Measurements from ENCODE around the gene SETD7.
A peak's percentile ranks its signal among the peaks of the same experiment; 100 is the strongest.

Gene SETD7

GRCh38 chr4:139537292-139537691 lies 18.7 kb downstream of the SETD7 start:
- no peak for TF ChIP-seq ZFX (IDR thresholded peaks at IDR 0.05)
- TF ChIP-seq, protein P1, sequence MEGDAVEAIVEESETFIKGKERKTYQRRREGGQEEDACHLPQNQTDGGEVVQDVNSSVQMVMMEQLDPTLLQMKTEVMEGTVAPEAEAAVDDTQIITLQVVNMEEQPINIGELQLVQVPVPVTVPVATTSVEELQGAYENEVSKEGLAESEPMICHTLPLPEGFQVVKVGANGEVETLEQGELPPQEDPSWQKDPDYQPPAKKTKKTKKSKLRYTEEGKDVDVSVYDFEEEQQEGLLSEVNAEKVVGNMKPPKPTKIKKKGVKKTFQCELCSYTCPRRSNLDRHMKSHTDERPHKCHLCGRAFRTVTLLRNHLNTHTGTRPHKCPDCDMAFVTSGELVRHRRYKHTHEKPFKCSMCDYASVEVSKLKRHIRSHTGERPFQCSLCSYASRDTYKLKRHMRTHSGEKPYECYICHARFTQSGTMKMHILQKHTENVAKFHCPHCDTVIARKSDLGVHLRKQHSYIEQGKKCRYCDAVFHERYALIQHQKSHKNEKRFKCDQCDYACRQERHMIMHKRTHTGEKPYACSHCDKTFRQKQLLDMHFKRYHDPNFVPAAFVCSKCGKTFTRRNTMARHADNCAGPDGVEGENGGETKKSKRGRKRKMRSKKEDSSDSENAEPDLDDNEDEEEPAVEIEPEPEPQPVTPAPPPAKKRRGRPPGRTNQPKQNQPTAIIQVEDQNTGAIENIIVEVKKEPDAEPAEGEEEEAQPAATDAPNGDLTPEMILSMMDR (conservative IDR thresholded peaks at IDR 0.05), result no peak
- peak overlapping the region; percentile 95 for H3K27ac ChIP-seq

DNA sequence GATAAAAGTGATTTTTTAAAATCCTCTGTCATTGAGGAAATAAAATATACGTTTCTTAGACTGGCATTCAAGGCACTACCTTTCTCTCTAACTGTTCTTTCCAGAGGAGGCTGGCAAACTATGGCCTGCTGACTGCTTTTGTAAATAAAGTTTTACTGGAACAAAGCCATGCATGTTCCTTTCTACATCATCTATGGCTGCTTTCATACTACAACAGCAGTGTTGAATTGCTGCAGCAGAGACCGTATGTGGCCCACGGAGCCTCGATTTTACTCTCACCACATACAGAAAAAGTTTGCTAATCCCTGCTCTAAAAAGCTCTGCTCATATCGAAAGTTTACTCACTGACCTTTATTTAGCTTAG lies 20.2 kb downstream of the SETD7 start:
- no peak for TF ChIP-seq ZFX (IDR thresholded peaks at IDR 0.05)
- TF ChIP-seq, protein P1 (conservative IDR thresholded peaks at IDR 0.05), result no peak
- H3K27ac ChIP-seq, result peak overlapping the region; percentile 95

DNA sequence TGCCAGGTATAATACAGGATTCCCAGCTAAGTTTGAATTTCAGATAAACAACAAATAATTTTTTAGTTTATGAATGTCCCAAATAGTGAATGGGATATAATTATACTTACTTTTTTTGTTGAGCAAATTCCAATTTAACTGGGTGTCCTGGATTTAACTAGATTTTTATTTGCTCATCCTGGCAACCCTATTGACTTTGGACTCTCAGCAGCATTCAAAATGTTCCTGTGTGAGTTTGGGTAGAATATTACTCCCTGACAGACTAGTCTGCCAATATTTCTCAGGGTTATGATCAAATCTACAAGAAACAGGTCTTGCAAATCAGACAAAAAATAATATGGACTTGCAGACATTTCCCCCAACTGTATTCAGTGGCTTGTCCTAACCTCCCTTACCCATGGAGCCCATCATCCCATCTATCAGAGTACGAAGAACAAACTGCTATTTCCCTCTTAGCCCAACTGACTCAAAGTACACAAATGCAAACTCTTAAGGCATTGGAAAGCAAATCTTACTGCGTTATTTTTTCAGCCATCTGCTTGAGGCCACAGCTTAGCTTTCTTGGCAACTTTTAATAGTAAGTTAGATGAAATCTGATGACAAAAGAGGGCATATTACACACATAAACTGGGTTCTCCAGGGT lies 20.7 kb downstream of the SETD7 start:
- no peak for TF ChIP-seq ZFX (IDR thresholded peaks at IDR 0.05)
- TF ChIP-seq, protein P1 (conservative IDR thresholded peaks at IDR 0.05), result no peak

DNA sequence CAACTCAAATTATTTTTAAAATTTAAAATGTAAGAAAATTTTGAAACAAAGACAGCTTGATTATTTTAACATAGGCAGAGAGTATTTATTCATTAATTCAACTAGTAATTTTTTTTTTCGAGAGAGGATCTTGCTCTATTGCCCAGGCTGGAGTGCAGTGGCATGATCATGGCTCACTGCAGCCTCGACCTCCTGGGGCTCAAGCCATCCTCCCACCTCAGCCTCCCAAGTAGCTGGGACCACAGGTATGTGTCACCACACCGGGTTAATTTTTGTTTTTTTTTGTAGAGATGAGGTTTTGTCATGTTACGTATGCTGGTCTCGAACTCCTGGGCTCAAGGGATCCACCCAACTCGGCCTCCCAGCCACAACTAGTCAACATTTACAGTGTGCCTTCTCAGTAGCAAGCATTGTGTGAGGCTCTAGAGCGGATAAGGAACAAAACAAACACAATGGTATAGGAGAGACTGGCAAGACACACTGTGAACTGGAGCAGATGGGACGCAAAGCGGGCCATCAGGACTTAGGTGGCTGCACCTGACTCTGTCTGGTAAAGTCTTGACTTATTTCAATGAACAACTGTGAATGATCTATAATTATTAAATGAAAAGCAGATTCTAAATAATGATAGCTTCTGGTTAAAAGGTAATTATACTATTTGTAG lies 21.6 kb downstream of the SETD7 start:
- no peak for TF ChIP-seq ZFX (IDR thresholded peaks at IDR 0.05)
- TF ChIP-seq, protein P1 (conservative IDR thresholded peaks at IDR 0.05), result no peak
- H3K27ac ChIP-seq, result peak overlapping the region; percentile 93

More for the DNA sequence above, 20.7 kb downstream of the SETD7 start:
- peak overlapping the region; percentile 95; the same call in 1 of the 2 replicates for H3K27ac ChIP-seq

DNA sequence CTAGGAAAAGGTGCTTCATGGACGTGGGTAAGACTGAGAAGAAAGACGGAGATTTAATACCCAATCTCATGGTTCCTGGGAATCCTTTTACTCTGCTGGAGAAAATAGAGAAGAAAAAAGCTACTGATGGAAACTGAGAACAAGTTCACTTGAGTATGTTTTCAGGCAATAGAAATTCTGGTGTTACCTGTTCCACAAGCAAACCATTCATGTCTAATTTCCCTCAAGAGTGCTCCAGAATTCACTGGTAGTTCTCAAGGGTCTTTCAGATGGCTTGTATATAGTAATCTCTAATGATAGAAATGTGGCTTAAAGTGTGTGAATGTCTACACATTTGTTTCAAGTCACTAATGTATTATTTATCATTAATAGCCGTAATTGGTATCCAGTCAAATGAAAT lies 22.5 kb downstream of the SETD7 start:
- H3K27ac ChIP-seq, result peak overlapping the region; percentile 30; the same call in 1 of the 2 replicates

GRCh38 chr4:139532947-139533346 lies 23.1 kb downstream of the SETD7 start:
- peak overlapping the region; percentile 30; the same call in 1 of the 2 replicates for H3K27ac ChIP-seq
- TF ChIP-seq, protein P1 (conservative IDR thresholded peaks at IDR 0.05), result no peak
- TF ChIP-seq ZFX (IDR thresholded peaks at IDR 0.05), result no peak

More for the DNA sequence above, 22.5 kb downstream of the SETD7 start:
- TF ChIP-seq ZFX (IDR thresholded peaks at IDR 0.05), result no peak
- TF ChIP-seq, protein P1 (conservative IDR thresholded peaks at IDR 0.05), result no peak

DNA sequence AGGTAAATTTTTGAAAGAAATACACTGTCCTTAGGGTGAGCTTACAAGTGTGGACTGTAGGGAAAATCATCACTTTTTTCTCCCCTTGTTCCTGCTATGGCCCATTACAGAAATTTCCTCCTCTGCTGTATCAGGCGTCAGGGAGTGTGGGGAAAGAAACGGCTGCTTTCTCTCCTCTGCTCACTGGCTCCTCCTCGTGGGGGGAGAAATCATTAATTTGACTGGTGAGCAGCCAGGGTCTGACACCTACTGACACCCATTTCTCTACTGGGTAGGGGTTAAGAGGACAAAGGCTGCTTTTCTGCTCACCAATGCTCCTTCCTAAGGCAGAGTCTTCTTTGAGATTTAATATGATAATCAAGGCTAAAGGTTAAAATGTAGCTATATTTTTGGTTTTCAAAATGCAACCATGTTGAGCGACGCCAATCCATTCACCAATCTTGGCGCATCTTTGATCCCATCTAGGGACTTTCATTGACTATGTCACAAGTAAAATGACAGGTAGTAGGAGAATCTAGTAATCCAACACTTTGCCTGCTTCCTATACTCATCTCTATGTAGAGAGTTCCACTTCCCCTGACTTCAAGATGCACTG lies 25.1 kb downstream of the SETD7 start:
- TF ChIP-seq ZFX (IDR thresholded peaks at IDR 0.05), result no peak
- TF ChIP-seq, protein P1 (conservative IDR thresholded peaks at IDR 0.05), result peak; percentile 68
- H3K27ac ChIP-seq, result no peak overlapping the region

All from C4-2B (cell line).